ENCODE results near the gene BAD. TPM values are rescaled to one million over a fixed set of nuclear protein-coding genes. Genes with fewer than 3 reads are reported as not detected.

BAD gene
- total RNA-seq, 1 donor from 2014 or later, result 36.1 TPM

GRCh38 chr11:64233913-64234586, 50.4 kb downstream of the BAD start, which contains the start of gene VEGFB:
Gene VEGFB (plus strand): TSS chr11:64234584. CDS start chr11:64234834, 250 bp downstream.
- intact Hi-C loops (cut with micrococcal nuclease), result no loop called here

- intact Hi-C loops (cut with micrococcal nuclease), result no loop called here
Observed at GRCh38 chr11:64232967-64233315, 51.5 kb downstream of the BAD start.

GRCh38 chr11:64232182-64232966, 52.1 kb downstream of the BAD start:
- intact Hi-C loops (cut with micrococcal nuclease), result no loop called here

GRCh38 chr11:64231546-64231945, 52.9 kb downstream of the BAD start:
- intact Hi-C loops (cut with micrococcal nuclease), result no loop called here

GRCh38 chr11:64230985-64231365, 53.5 kb downstream of the BAD start:
- intact Hi-C loops (cut with micrococcal nuclease), result loop anchor here (1.0 kb wide), 2 partner anchors 10 to 74 kb away; partner anchors contain the start of genes ESRRA and FKBP2

- intact Hi-C loops (cut with micrococcal nuclease), result loop anchor here (1.0 kb wide), 2 partner anchors 11 to 75 kb away; partner anchors contain the start of genes ESRRA and FKBP2
Observed at GRCh38 chr11:64230171-64230984, 54.1 kb downstream of the BAD start, which contains the start of gene DNAJC4. Gene DNAJC4 (plus strand): TSS chr11:64230548. CDS start chr11:64230855, 307 bp downstream.

- intact Hi-C loops (cut with micrococcal nuclease), result loop anchor here (1.0 kb wide), 2 partner anchors 12 to 76 kb away; partner anchors contain the start of genes ESRRA and FKBP2
Observed at GRCh38 chr11:64229744-64230170, 54.7 kb downstream of the BAD start.

GRCh38 chr11:64229090-64229743, 55.2 kb downstream of the BAD start:
- intact Hi-C loops (cut with micrococcal nuclease), result no loop called here

- intact Hi-C loops (cut with micrococcal nuclease), result loop anchor here (2.0 kb wide), 2 partner anchors 13 to 21 kb away; partner anchors contain the start of genes FERMT3 and FKBP2
Observed at GRCh38 chr11:64227405-64227956, 57.0 kb downstream of the BAD start.

GRCh38 chr11:64226507-64227051, 57.9 kb downstream of the BAD start:
- intact Hi-C loops (cut with micrococcal nuclease), result loop anchor here (1.0 to 2.0 kb wide), 3 partner anchors 14 to 43 kb away; partner anchors contain the start of genes FERMT3 and FKBP2

GRCh38 chr11:64225608-64226506, 58.6 kb downstream of the BAD start, which contains the start of the genes NUDT22 and TRPT1:
Gene NUDT22 (plus strand): TSS chr11:64226274. CDS start chr11:64226653, 379 bp downstream.
Gene TRPT1 (minus strand): TSS chr11:64226186. CDS start chr11:64225860, 326 bp downstream.
- intact Hi-C loops (cut with micrococcal nuclease), result loop anchor here (1.0 to 2.0 kb wide), 3 partner anchors 15 to 43 kb away; partner anchors contain the start of genes FERMT3 and FKBP2

- intact Hi-C loops (cut with micrococcal nuclease), result no loop called here
Observed at GRCh38 chr11:64224891-64225607, 59.4 kb downstream of the BAD start.

GRCh38 chr11:64224151-64224890, 60.1 kb downstream of the BAD start:
- intact Hi-C loops (cut with micrococcal nuclease), result no loop called here

GRCh38 chr11:64223001-64223651, 61.3 kb downstream of the BAD start:
- intact Hi-C loops (cut with micrococcal nuclease), result no loop called here

GRCh38 chr11:64222651-64223000, 61.8 kb downstream of the BAD start:
- intact Hi-C loops (cut with micrococcal nuclease), result no loop called here

- intact Hi-C loops (cut with micrococcal nuclease), result no loop called here
Observed at GRCh38 chr11:64220798-64221197, 63.7 kb downstream of the BAD start.

GRCh38 chr11:64220271-64220670, 64.2 kb downstream of the BAD start:
- intact Hi-C loops (cut with micrococcal nuclease), result no loop called here
